Fibroblast of skin of scalp (primary cell): ENCODE measurements around the gene SLC43A2.
A peak's percentile ranks its signal among the peaks of the same experiment; 100 is the strongest.

Source experiments
- DNase-seq: peaks from one replicate; pipeline ENCODE4 v3.0.0-alpha.2; 2013

Gene SLC43A2

GRCh38 chr17:1561420-1562175, 67.0 kb downstream of the SLC43A2 start:
- peak; percentile 20 for DNase-seq

- DNase-seq = no peak
Measured at GRCh38 chr17:1560858-1561355, 67.7 kb downstream of the SLC43A2 start.

GRCh38 chr17:1560101-1560857, 68.4 kb downstream of the SLC43A2 start:
- DNase-seq = no peak

- no peak for DNase-seq
Measured at GRCh38 chr17:1559047-1560043, 69.3 kb downstream of the SLC43A2 start.

- DNase-seq = no peak
Measured at GRCh38 chr17:1558401-1558800, 70.2 kb downstream of the SLC43A2 start.

- no peak for DNase-seq
Measured at GRCh38 chr17:1557355-1558095, 71.1 kb downstream of the SLC43A2 start.

GRCh38 chr17:1555651-1556471, 72.8 kb downstream of the SLC43A2 start:
- no peak for DNase-seq

- DNase-seq = no peak
Measured at GRCh38 chr17:1554751-1555540, 73.7 kb downstream of the SLC43A2 start.

- no peak for DNase-seq
Measured at GRCh38 chr17:1553354-1554266, 75.0 kb downstream of the SLC43A2 start.

- DNase-seq = no peak
Measured at GRCh38 chr17:1552932-1553331, 75.7 kb downstream of the SLC43A2 start.

GRCh38 chr17:1551741-1552140, 76.9 kb downstream of the SLC43A2 start:
- DNase-seq = no peak

- no peak for DNase-seq
Measured at GRCh38 chr17:1548032-1548431, 80.6 kb downstream of the SLC43A2 start.

- DNase-seq = no peak
Measured at GRCh38 chr17:1546292-1546922, 82.2 kb downstream of the SLC43A2 start.

- no peak for DNase-seq
Measured at GRCh38 chr17:1545618-1546017, 83.0 kb downstream of the SLC43A2 start.

GRCh38 chr17:1542316-1542715, 86.3 kb downstream of the SLC43A2 start:
- no peak for DNase-seq

GRCh38 chr17:1541367-1541904, 87.2 kb downstream of the SLC43A2 start:
- DNase-seq = no peak

GRCh38 chr17:1539811-1540210, 88.8 kb downstream of the SLC43A2 start:
- no peak for DNase-seq

GRCh38 chr17:1535737-1536136, 92.9 kb downstream of the SLC43A2 start:
- DNase-seq = no peak
